Left renal pelvis (tissue), 4 donors: ENCODE results near the gene PNPLA5. TPM values are rescaled to one million over a fixed set of nuclear protein-coding genes. Genes with fewer than 3 reads are reported as not detected.

Experiments
- polyA plus RNA-seq, 4 donors: library from polyadenylated mRNA; unstranded; fragments of 120-200 nt; gene quantifications; one replicate each; pipeline ENCODE4 v1.2.1, GENCODE V29; 2013; ENCODE audit not compliant: insufficient read length in 4 of 4

PNPLA5 gene
- polyA plus RNA-seq, 4 donors = not detected

Other genes with a start within 250 kb of the PNPLA5 start
- gene EFCAB6, start 79.7 kb downstream of the PNPLA5 start, polyA plus RNA-seq = 1 to 10 TPM; 1.4 to 5.7 (median 4.8) TPM
- gene SULT4A1, start 29.5 kb downstream of the PNPLA5 start, polyA plus RNA-seq = 1 to 10 TPM; 2.5 to 4.1 (median 3.6) TPM
- 1 to 10 TPM in 3 of 4 donors, under 1 TPM in 1; 0.94 to 1.8 (median 1.5) TPM for gene PNPLA3, start 31.8 kb upstream of the PNPLA5 start, polyA plus RNA-seq
- 10 to 100 TPM; 46.3 to 68.2 (median 64.6) TPM for gene SAMM50, start 63.4 kb upstream of the PNPLA5 start, polyA plus RNA-seq
- gene PARVB, start 132.3 kb upstream of the PNPLA5 start, polyA plus RNA-seq = 10 to 100 TPM; 14.6 to 24.2 (median 20.2) TPM